IMR-90 (cell line): ENCODE measurements around the gene SLN. TPM values are rescaled to one million over a fixed set of nuclear protein-coding genes. Genes with fewer than 3 reads are reported as not detected.

ENCODE experiments used
- ATAC-seq: fragments of 200-7000 bp; cut with Tn5 transposase; 2 replicates; pipeline ENCODE4 v1.9.1; 2020; ENCODE audit warnings: low read depth, mild to moderate bottlenecking, moderate library complexity
- BruUV-seq: library from RNA; stranded (reverse); fragments of 400-500 nt; replicated peaks from 2 replicates; lab custom pipeline; 2021; lab: Mats Ljungman, UMichigan
- CTCF ChIA-PET: fragments of 300-600 bp; formaldehyde crosslinking; extraction: SDS; loops from one replicate; lab custom pipeline; 2021; ENCODE audit warnings: antibody characterized with exemption; lab: Yijun Ruan, JAX
- POLR2A ChIA-PET: fragments of 300-600 bp; sonication (Branson Sonifier 250); formaldehyde crosslinking; loops from one replicate; lab custom pipeline; 2022; ENCODE audit warnings: antibody characterized with exemption; ENCODE audit not compliant: unreplicated experiment; lab: Charles Lee
- DNase-seq: peaks from one replicate; pipeline ENCODE4 v3.0.0; 2013
- H2AFZ ChIP-seq: replicated peaks from 2 replicates; pipeline ENCODE3; 2013; ENCODE audit warnings: low read length, mild to moderate bottlenecking; ENCODE audit not compliant: poor library complexity
- H2AK5ac ChIP-seq: 2 replicates; pipeline ENCODE4 v1.6.1; 2013; ENCODE audit warnings: low read depth, low read length, inconsistent platforms
- H2AK9ac ChIP-seq: replicated peaks from 2 replicates; pipeline ENCODE3; 2013; ENCODE audit warnings: mild to moderate bottlenecking, low read depth, low read length, moderate library complexity; ENCODE audit not compliant: poor library complexity
- H2BK120ac ChIP-seq: 2 replicates; pipeline ENCODE4 v1.6.1; 2013; ENCODE audit warnings: low read depth, low read length, inconsistent platforms
- H2BK15ac ChIP-seq: 3 replicates; pipeline ENCODE4 v1.6.1; 2013; ENCODE audit warnings: low read depth, low read length, inconsistent platforms
- H2BK20ac ChIP-seq: 2 replicates; pipeline ENCODE4 v1.6.1; 2013; ENCODE audit warnings: low read depth, mild to moderate bottlenecking, inconsistent platforms, low read length, moderate library complexity
- H2BK5ac ChIP-seq: 2 replicates; pipeline ENCODE4 v1.6.1; 2013; ENCODE audit warnings: mild to moderate bottlenecking, low read depth, low read length, inconsistent platforms; ENCODE audit not compliant: poor library complexity, severe bottlenecking
- H3K14ac ChIP-seq: replicated peaks from 2 replicates; pipeline ENCODE4 v1.6.1; 2013; ENCODE audit warnings: low read depth, low read length, inconsistent platforms
- H3K18ac ChIP-seq: 2 replicates; pipeline ENCODE4 v1.6.1; 2013; ENCODE audit warnings: low read depth, low read length, control low read depth
- H3K23ac ChIP-seq: 2 replicates; pipeline ENCODE4 v1.6.1; 2013; ENCODE audit warnings: low read depth, low read length, inconsistent platforms
- H3K27ac ChIP-seq: 2 replicates; pipeline ENCODE4 v1.5.1; 2013; ENCODE audit warnings: mild to moderate bottlenecking, control low read depth, low read length; ENCODE audit not compliant: insufficient read depth
- H3K27me3 ChIP-seq: 2 replicates; pipeline ENCODE4 v1.6.1; 2013; ENCODE audit warnings: low read length; ENCODE audit not compliant: control insufficient read depth, insufficient read depth
- H3K36me3 ChIP-seq: 2 replicates; pipeline ENCODE4 v1.6.1; 2013; ENCODE audit warnings: low read length, mixed read lengths; ENCODE audit not compliant: control insufficient read depth, insufficient read depth
- H3K4ac ChIP-seq: 2 replicates; pipeline ENCODE4 v1.6.1; 2013; ENCODE audit warnings: low read depth, low read length, inconsistent platforms
- H3K4me1 ChIP-seq: 2 replicates; pipeline ENCODE4 v1.6.1; 2013; ENCODE audit warnings: low read length, mixed read lengths; ENCODE audit not compliant: control insufficient read depth, insufficient read depth
- H3K4me2 ChIP-seq: 2 replicates; pipeline ENCODE4 v1.6.1; 2013; ENCODE audit warnings: low read depth, mild to moderate bottlenecking, control low read depth, low read length, moderate library complexity
- H3K4me3 ChIP-seq: 2 replicates; pipeline ENCODE4 v1.5.1; 2013; ENCODE audit warnings: low read depth, mild to moderate bottlenecking, control low read depth, low read length, moderate library complexity; ENCODE audit not compliant: insufficient read depth
- H3K56ac ChIP-seq: 2 replicates; pipeline ENCODE4 v1.6.1; 2013; ENCODE audit warnings: low read length, inconsistent platforms; ENCODE audit not compliant: insufficient read depth; ENCODE audit errors: extremely low read depth
- H3K79me1 ChIP-seq, 2 experiments: 2 replicates each; pipeline ENCODE4 v1.6.1; 2013; ENCODE audit warnings: low read length in 2 of 2, inconsistent platforms in 1 of 2, low read depth in 1 of 2
- H3K9ac ChIP-seq: 2 replicates; pipeline ENCODE4 v1.6.1; 2013; ENCODE audit warnings: low read depth, low read length, control low read depth
- H3K9me1 ChIP-seq: 2 replicates; pipeline ENCODE4 v1.6.1; 2013; ENCODE audit warnings: low read length, inconsistent platforms; ENCODE audit not compliant: insufficient read depth
- H3K9me3 ChIP-seq: 2 replicates; pipeline ENCODE4 v1.6.1; 2013; ENCODE audit warnings: low read length; ENCODE audit not compliant: control insufficient read depth, insufficient read depth
- H4K20me1 ChIP-seq: 2 replicates; pipeline ENCODE4 v1.6.1; 2013; ENCODE audit warnings: low read length, inconsistent platforms; ENCODE audit not compliant: insufficient read depth
- H4K5ac ChIP-seq: 2 replicates; pipeline ENCODE4 v1.6.1; 2013; ENCODE audit warnings: mild to moderate bottlenecking, low read depth, low read length, control low read depth
- H4K8ac ChIP-seq, 2 experiments: 2 replicates each; pipeline ENCODE4 v1.6.1; 2013; ENCODE audit warnings: low read depth in 2 of 2, low read length in 2 of 2, control low read depth in 1 of 2, inconsistent platforms in 1 of 2
- H4K91ac ChIP-seq: 2 replicates; pipeline ENCODE4 v1.6.1; 2013; ENCODE audit warnings: low read depth, low read length, inconsistent platforms; ENCODE audit not compliant: insufficient read depth
- BHLHE40 ChIP-seq: fragments of 150-350 bp; IDR thresholded peaks from 2 replicates; pipeline ENCODE4 v1.6.1; 2016; ENCODE audit warnings: mild to moderate bottlenecking, low read depth, low read length
- CHD1 ChIP-seq: IDR thresholded peaks from 2 replicates; pipeline ENCODE4 v1.6.1; 2012; ENCODE audit warnings: low read depth, low read length, improper control_type of control experiment
- ELK1 ChIP-seq: fragments of 150-350 bp; IDR thresholded peaks from 2 replicates; pipeline ENCODE4 v1.6.1; 2016; ENCODE audit warnings: low read depth, mild to moderate bottlenecking, low read length, moderate library complexity, borderline replicate concordance
- MAFK ChIP-seq: IDR thresholded peaks from 2 replicates; pipeline ENCODE4 v1.6.1; 2012; ENCODE audit warnings: low read depth, low read length, improper control_type of control experiment
- MAZ ChIP-seq: IDR thresholded peaks from 2 replicates; pipeline ENCODE4 v1.6.1; 2012; ENCODE audit warnings: low read depth, mild to moderate bottlenecking, low read length, improper control_type of control experiment, moderate library complexity, borderline replicate concordance
- MXI1 ChIP-seq: IDR thresholded peaks from 2 replicates; pipeline ENCODE4 v1.6.1; 2012; ENCODE audit warnings: low read depth, mild to moderate bottlenecking, low read length, moderate library complexity, borderline replicate concordance
- POLR2A ChIP-seq: IDR thresholded peaks from 2 replicates; pipeline ENCODE4 v1.6.1; 2012; ENCODE audit warnings: mild to moderate bottlenecking, low read depth, low read length
- RAD21 ChIP-seq: IDR thresholded peaks from 2 replicates; pipeline ENCODE4 v1.6.1; 2012; ENCODE audit warnings: low read length, improper control_type of control experiment
- RCOR1 ChIP-seq: IDR thresholded peaks from 2 replicates; pipeline ENCODE4 v1.6.1; 2012; ENCODE audit warnings: mild to moderate bottlenecking, low read length, improper control_type of control experiment; ENCODE audit not compliant: insufficient replicate concordance
- RFX5 ChIP-seq: IDR thresholded peaks from 2 replicates; pipeline ENCODE4 v1.8.0; 2012; ENCODE audit warnings: low read depth, mild to moderate bottlenecking, low read length, moderate library complexity
- SMC3 ChIP-seq: fragments of 150-350 bp; IDR thresholded peaks from 2 replicates; pipeline ENCODE4 v1.6.1; 2016; ENCODE audit warnings: low read depth, mild to moderate bottlenecking, antibody characterized with exemption, low read length, moderate library complexity
- USF2 ChIP-seq: fragments of 150-350 bp; IDR thresholded peaks from 2 replicates; pipeline ENCODE4 v1.6.1; 2017; ENCODE audit warnings: mild to moderate bottlenecking, antibody characterized with exemption, low read length, low read depth
- WGBS, 2 experiments: methylation state at CpG; one replicate each; pipeline versions ENCODE4 v1.1.5 to v1.1.7; 2013; ENCODE audit warnings: missing lambda C conversion rate in 2 of 2; ENCODE audit not compliant: insufficient read length in 1 of 2; ENCODE audit errors: extremely low coverage in 2 of 2; 5-methylcytosine and 5-hydroxymethylcytosine counted together
- dilution Hi-C: fragments of 300-500 bp; cut with HindIII; formaldehyde crosslinking; loops from one replicate; pipeline ENCODE4 v1.14.3; 2018; ENCODE audit warnings: low sequenced_read_pairs; ENCODE audit not compliant: unreplicated experiment
- in situ Hi-C: fragments of 300-500 bp; cut with MboI; formaldehyde crosslinking; loops from 3 replicates; pipeline ENCODE4 v1.14.3; 2019; ENCODE audit warnings: low sequenced_read_pairs, inconsistent platforms, mixed read lengths
- intact Hi-C: fragments of 100-400 bp; cut with micrococcal nuclease; formaldehyde crosslinking; loops from 2 replicates; pipeline ENCODE4 v1.10.0; 2022
- polyA plus RNA-seq, 3 experiments: library from polyadenylated mRNA; depleted of rRNA; stranded (reverse); fragments of >200 nt; gene quantifications; 2 replicates each; pipeline ENCODE4 v1.2.3, GENCODE V29; 2012; ENCODE audit warnings: low replicate concordance in 1 of 3
- total RNA-seq: library from RNA; depleted of rRNA; stranded (reverse); fragments of >200 nt; gene quantifications from 2 replicates; pipeline ENCODE4 v1.2.3, GENCODE V29; 2012

SLN gene
- total and polyA plus RNA-seq, 2 of the 4 experiments (the other 2 are of a cell fraction): not detected

DNA sequence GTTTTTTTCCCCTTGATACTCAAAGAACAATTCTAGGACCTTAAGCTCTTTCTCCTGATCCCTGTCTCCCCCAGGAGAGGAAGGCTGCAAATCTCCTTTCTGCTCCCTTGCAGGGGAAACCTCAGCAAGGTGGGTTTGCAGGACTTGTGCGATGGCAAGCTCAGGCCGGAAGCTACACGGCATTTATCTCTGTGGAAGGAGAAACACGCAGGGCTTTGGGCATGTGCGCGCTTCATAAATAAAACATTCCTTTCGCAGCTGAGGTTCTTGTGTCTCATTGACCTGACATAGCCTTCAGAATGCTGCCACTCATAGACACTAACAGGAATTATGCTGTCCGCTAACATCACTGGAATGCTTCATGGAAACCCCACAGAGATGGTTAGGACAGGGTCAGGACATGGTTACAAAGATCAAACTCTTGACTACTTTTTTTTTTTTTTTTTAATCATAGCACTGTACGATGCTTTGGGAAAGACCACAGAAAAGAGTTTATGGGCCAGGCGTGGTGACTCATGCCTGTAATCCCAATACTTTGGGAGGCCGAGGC is 42.6 kb downstream of the SLN start:
- Histone ChIP-seq H2BK5ac (no peak overlapping the region), H2BK20ac (no peak overlapping the region), H3K18ac (no peak overlapping the region), H4K5ac (no peak overlapping the region), H2AK9ac (no peak overlapping the region), H2AK5ac (no peak overlapping the region), H3K4me3 (no peak overlapping the region), H3K56ac (no peak overlapping the region), H3K14ac (no peak overlapping the region), H4K20me1 (no peaks in the 10 kb centered on the region), H3K9me3 (no peaks in the 10 kb centered on the region), H3K9me1 (no peaks in the 10 kb centered on the region), H3K4me1 (no peaks in the 10 kb centered on the region), H2AFZ (no peak overlapping the region), H4K91ac (no peak overlapping the region), H3K23ac (no peak overlapping the region), H3K4ac (no peak overlapping the region), H3K27me3 (peaks cover 4% of the 10 kb centered on the region), H3K27ac (no peak overlapping the region), H3K36me3 (no peaks in the 10 kb centered on the region), H4K8ac (no peak overlapping the region), H2BK15ac (no peak overlapping the region), H3K9ac (no peak overlapping the region), H3K79me1 (no peaks in the 10 kb centered on the region), H2BK120ac (no peak overlapping the region), H3K4me2 (no peak overlapping the region)
- dilution Hi-C loops: no loop called here
- CTCF ChIA-PET: interaction anchor here (0.6 kb wide), 1 partner anchor 26 kb away, joined by 3 read pairs; no protein-coding TSS in a partner anchor
- in situ Hi-C loops: no loop called here
- BruUV-seq: no TSS peak
- TF ChIP-seq USF2: no peak
- no peak for TF ChIP-seq POLR2A
- TF ChIP-seq ELK1: no peak
- no peak for TF ChIP-seq BHLHE40
- no peak for TF ChIP-seq MAFK
- TF ChIP-seq CHD1: no peak
- no peak for TF ChIP-seq MAZ
- no peak for TF ChIP-seq RCOR1
- TF ChIP-seq RAD21: no peak
- no peak for TF ChIP-seq MXI1
- no peak for TF ChIP-seq SMC3
- TF ChIP-seq RFX5: no peak
- ATAC-seq (no peak), DNase-seq (no peak)
- intact Hi-C loops: no loop called here
- 83% methylated on average over 1 of the region's 11 CpGs; no CpG with 5 or more reads in 1 of the 2 experiments for WGBS, 2 experiments
- POLR2A ChIA-PET: interaction anchor here (0.7 kb wide), 1 partner anchor 63 kb away, joined by 3 read pairs; no protein-coding TSS in a partner anchor
